Peyer's patch (tissue), 4 donors: ENCODE results near the gene BCL3. TPM values are rescaled to one million over a fixed set of nuclear protein-coding genes. Genes with fewer than 3 reads are reported as not detected.

Experiments
- DNase-seq, 3 donors: peaks; one replicate each; pipeline ENCODE4 v3.0.0-alpha.2; 2017 to 2019
- H3K27ac ChIP-seq, 4 donors: fragments of 200-600 bp; sonication (generic); one replicate each; pipeline ENCODE4 v1.5.1; 2016 to 2019
- H3K27me3 ChIP-seq, 2 donors: fragments of 200-600 bp; sonication (generic); one replicate each; pipeline ENCODE4 v1.5.1; 2019
- H3K36me3 ChIP-seq, 3 donors: fragments of 200-600 bp; sonication (generic); one replicate each; pipeline ENCODE4 v1.5.1; 2016 to 2019
- H3K4me1 ChIP-seq, 4 donors: fragments of 200-600 bp; sonication (generic); one replicate each; pipeline ENCODE4 v1.5.1; 2016 to 2019
- H3K4me3 ChIP-seq, 4 donors: fragments of 200-600 bp; sonication (generic); 1 replicate in 3 of 4; 2 replicates in 1 of 4; pipeline ENCODE4 v1.5.1; 2016 to 2019; ENCODE audit warnings: mild to moderate bottlenecking in 1 of 4
- H3K9me3 ChIP-seq, 4 donors: fragments of 200-600 bp; sonication (generic); one replicate each; pipeline ENCODE4 v1.5.1; 2016 to 2019; ENCODE audit warnings: mild to moderate bottlenecking in 1 of 4
- POLR2A ChIP-seq, 2 donors: fragments of 450-650 bp; IDR thresholded peaks; one replicate each; pipeline ENCODE4 v1.5.1; 2017; ENCODE audit warnings: antibody characterized with exemption in 2 of 2, mild to moderate bottlenecking in 2 of 2, moderate library complexity in 2 of 2
- total RNA-seq, 4 donors: library from RNA; depleted of rRNA; stranded (reverse); fragments of >200 nt; gene quantifications; one replicate each; pipeline ENCODE4 v1.1.0, GENCODE V29; 2016
- TF ChIP-seq, protein P1 (sequence below), 6 experiments: fragments of 450-650 bp in 4 of 6; fragments of 200-600 bp in 2 of 6; sonication (generic) in 1 of 6; IDR thresholded peaks; one replicate each; pipeline ENCODE4 v1.5.1; 2017 to 2019; ENCODE audit warnings: antibody characterized with exemption in 6 of 6, mild to moderate bottlenecking in 3 of 6, moderate library complexity in 1 of 6

The BCL3 gene, protein sequence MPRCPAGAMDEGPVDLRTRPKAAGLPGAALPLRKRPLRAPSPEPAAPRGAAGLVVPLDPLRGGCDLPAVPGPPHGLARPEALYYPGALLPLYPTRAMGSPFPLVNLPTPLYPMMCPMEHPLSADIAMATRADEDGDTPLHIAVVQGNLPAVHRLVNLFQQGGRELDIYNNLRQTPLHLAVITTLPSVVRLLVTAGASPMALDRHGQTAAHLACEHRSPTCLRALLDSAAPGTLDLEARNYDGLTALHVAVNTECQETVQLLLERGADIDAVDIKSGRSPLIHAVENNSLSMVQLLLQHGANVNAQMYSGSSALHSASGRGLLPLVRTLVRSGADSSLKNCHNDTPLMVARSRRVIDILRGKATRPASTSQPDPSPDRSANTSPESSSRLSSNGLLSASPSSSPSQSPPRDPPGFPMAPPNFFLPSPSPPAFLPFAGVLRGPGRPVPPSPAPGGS
- total RNA-seq, result 100 to 1,000 TPM in 3 of 4 donors, 10 to 100 TPM in 1; 45.4 to 136 (median 119) TPM

DNA sequence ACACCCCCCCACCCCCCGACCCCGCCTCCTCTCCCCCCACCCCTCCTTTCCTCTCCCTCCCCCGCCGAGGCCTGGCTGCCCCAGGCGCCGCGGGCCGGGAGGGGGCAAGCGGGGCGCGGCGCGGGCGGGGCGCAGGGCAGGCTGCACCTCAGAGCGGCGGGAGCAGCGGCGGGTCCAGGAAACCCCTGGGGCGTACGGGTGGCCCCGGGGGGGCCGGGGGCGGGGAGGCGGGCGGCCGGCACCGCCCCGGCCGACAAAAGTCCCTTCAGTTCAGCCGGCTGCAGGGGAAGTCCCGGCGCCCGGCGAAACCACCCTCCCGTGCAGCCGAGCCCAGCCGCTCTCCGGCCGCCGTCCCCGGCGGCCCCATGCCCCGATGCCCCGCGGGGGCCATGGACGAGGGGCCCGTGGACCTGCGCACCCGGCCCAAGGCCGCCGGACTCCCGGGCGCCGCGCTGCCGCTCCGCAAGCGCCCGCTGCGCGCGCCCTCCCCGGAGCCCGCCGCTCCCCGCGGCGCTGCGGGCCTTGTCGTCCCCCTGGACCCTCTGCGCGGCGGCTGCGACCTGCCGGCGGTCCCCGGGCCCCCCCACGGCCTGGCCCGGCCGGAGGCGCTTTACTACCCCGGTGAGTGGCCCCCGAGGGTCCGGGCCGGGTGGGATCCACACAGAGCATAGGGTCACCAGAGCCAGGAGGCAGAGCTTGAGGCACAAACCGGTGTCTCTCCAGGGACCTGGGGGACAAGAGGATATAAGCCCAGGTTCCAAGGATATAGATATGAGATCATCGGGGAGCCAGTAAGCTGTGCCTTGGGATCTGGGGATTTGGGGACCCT is at the start of gene BCL3:
TSS of gene BCL3 (plus strand) at position 283 of the 829 bp plus-strand sequence. CDS start at position 366, 83 bp downstream.
- DNase-seq, result peak; percentile 72 to 91 (median 90)

DNA sequence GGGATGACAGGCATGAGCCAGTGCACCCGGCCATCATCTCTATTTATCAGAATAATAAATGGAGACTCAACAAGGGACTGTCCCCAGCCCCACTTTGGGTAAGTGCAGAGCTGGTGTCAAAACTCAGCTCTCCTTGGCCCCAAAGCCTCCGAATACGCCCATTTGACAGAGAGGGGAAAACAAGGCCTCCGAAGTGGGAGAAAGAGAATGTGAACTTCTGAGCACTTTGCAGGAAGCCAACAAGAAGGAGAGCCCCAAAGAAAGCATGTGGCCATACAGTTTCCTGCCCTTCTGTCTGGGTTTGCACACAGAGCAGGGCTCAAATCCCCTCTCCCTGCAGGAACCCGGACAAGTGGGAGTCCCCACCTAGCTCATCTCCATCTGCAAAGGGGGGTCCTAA is 48.0 kb upstream of the BCL3 start:
- Histone ChIP-seq H3K36me3 (no peaks in the 10 kb centered on the region), H3K9me3 (no peaks in the 10 kb centered on the region), H3K27ac (no peak overlapping the region), H3K27me3 (no peaks in the 10 kb centered on the region), H3K4me1 (no peaks in the 10 kb centered on the region), H3K4me3 (no peak overlapping the region)
- TF ChIP-seq, protein P1, sequence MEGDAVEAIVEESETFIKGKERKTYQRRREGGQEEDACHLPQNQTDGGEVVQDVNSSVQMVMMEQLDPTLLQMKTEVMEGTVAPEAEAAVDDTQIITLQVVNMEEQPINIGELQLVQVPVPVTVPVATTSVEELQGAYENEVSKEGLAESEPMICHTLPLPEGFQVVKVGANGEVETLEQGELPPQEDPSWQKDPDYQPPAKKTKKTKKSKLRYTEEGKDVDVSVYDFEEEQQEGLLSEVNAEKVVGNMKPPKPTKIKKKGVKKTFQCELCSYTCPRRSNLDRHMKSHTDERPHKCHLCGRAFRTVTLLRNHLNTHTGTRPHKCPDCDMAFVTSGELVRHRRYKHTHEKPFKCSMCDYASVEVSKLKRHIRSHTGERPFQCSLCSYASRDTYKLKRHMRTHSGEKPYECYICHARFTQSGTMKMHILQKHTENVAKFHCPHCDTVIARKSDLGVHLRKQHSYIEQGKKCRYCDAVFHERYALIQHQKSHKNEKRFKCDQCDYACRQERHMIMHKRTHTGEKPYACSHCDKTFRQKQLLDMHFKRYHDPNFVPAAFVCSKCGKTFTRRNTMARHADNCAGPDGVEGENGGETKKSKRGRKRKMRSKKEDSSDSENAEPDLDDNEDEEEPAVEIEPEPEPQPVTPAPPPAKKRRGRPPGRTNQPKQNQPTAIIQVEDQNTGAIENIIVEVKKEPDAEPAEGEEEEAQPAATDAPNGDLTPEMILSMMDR (IDR thresholded peaks at IDR 0.05), result no peak
- no peak for TF ChIP-seq POLR2A (IDR thresholded peaks at IDR 0.05)
- DNase-seq, result no peak

More for the DNA sequence above, at the start of gene BCL3:
- Histone ChIP-seq H3K27ac (peak within 1 kb of the TSS; percentile 80 to 99 (median 94)), H3K4me3 (peak within 1 kb of the TSS; percentile 66 to 82 (median 75)), H3K27me3 (no peaks in the 10 kb centered on the region), H3K36me3 (peaks cover 0 to 14% (median 0%) of the 10 kb centered on the region in 3 donors), H3K4me1 (peaks cover 6 to 68% (median 28%) of the 10 kb centered on the region in 4 donors), H3K9me3 (no peaks in the 10 kb centered on the region)
- TF ChIP-seq, protein P1 (IDR thresholded peaks at IDR 0.05), result peak in 1 of 6 experiments; percentile 9
- peak; percentile 52 to 72 for TF ChIP-seq POLR2A (IDR thresholded peaks at IDR 0.05)

DNA sequence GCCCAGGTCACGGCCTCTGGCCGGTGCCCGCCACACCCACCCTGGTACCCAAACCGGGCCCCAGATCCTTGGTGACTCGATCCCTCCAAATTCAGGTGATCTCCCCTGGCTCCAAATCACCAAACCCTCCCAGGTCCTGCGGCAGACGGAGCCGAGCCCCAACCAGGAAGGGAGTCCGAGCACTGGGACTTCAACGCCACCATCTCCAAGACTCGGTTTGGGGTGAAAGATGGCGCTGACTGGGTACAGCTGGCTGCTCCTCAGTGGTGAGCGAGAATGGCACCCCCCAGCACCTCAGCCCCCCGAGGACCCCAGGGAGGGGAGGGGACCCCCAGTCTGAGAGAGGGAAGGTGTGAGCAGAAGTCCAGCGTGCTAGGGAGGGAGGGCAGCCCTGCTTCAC is 47.3 kb upstream of the BCL3 start:
- Histone ChIP-seq H3K4me3 (no peak overlapping the region), H3K27ac (no peak overlapping the region), H3K27me3 (no peaks in the 10 kb centered on the region), H3K9me3 (no peaks in the 10 kb centered on the region), H3K36me3 (no peaks in the 10 kb centered on the region), H3K4me1 (no peaks in the 10 kb centered on the region)
- TF ChIP-seq, protein P1 (IDR thresholded peaks at IDR 0.05), result no peak
- TF ChIP-seq POLR2A (IDR thresholded peaks at IDR 0.05), result no peak
- DNase-seq, result no peak

DNA sequence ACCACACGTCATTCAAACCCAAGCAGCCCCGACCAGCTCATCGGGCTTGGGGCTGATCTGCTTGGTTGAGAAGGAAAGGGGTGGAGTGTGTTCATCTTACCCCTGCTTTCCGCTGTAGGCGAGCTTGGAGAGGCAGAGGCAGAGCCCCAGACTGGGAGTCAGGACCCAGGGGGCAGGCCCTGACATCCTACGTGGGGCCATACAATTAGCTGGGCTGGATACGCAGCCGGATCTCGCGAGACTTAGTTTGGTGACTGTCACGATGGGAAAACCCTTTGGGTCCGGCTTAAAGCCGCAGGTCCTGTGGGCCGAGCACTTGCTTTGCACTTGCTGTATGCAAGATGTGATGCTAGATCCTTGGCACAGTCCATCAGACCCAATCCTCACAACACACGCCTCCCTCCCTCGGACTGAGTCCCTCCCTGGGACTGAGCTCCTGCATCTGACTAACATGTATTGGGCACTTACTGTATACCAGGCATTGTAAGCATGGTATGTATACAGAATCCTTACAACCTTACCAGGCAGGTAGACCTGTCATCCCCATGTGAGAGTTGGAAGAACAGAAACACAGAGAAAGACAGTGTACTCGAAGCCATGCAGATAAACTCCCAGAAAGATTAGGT is 45.8 kb upstream of the BCL3 start:
- TF ChIP-seq, protein P1 (IDR thresholded peaks at IDR 0.05), result no peak
- no peak for TF ChIP-seq POLR2A (IDR thresholded peaks at IDR 0.05)
- DNase-seq, result no peak
- Histone ChIP-seq H3K27ac (no peak overlapping the region), H3K36me3 (no peaks in the 10 kb centered on the region), H3K9me3 (no peaks in the 10 kb centered on the region), H3K4me3 (no peak overlapping the region), H3K4me1 (no peaks in the 10 kb centered on the region), H3K27me3 (no peaks in the 10 kb centered on the region)

DNA sequence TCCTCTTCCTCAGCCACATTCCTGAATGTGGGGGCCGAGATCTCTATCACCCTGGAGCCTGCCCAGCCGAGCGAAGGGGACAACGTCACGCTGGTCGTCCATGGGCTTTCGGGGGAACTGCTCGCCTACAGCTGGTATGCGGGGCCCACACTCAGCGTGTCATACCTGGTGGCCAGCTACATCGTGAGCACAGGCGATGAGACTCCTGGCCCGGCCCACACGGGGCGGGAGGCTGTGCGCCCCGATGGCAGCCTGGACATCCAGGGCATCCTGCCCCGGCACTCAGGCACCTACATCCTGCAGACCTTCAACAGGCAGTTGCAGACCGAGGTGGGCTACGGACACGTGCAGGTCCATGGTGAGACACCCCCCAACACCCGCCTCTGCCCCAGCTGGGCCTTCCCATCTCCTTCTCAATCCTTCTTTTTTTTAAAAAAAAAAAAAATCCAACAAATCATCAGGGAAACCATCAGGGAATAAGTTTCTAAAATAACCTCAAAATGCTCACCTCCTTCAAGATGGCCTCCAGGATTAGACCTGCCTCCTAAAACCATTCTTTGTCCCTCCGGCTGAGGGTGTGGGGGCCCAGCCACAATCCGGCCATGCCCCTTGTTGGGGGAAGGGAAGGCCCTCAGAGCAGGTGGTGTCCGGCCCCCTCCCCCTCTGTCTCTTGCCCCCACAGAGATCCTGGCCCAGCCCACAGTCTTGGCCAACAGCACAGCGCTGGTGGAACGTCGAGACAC is 45.0 kb upstream of the BCL3 start:
- Histone ChIP-seq H3K4me1 (no peaks in the 10 kb centered on the region), H3K27me3 (no peaks in the 10 kb centered on the region), H3K36me3 (no peaks in the 10 kb centered on the region), H3K4me3 (no peak overlapping the region), H3K9me3 (no peaks in the 10 kb centered on the region), H3K27ac (no peak overlapping the region)
- DNase-seq, result no peak
- TF ChIP-seq, protein P1 (IDR thresholded peaks at IDR 0.05), result no peak
- no peak for TF ChIP-seq POLR2A (IDR thresholded peaks at IDR 0.05)
